HL-60 (cell line): ENCODE data around the gene CHD5.

Source experiments
- DNase-seq, 2 experiments: peaks; one replicate each; pipeline ENCODE4 v3.0.0-alpha.2; 2010 to 2020; ENCODE audit warnings: low read depth in 1 of 2, low spot score in 1 of 2
- H3K27ac ChIP-seq: fragments of 250-450 bp; sonication (Bioruptor Pico); replicated peaks from 2 replicates; pipeline ENCODE4 v1.5.1; 2020; ENCODE audit warnings: mild to moderate bottlenecking, moderate library complexity
- H3K27me3 ChIP-seq: fragments of 250-450 bp; sonication (Bioruptor Pico); 2 replicates; pipeline ENCODE4 v1.5.1; 2021; ENCODE audit warnings: mild to moderate bottlenecking, moderate library complexity; ENCODE audit not compliant: insufficient read depth, poor library complexity, severe bottlenecking
- H3K4me3 ChIP-seq: replicated peaks from 2 replicates; pipeline ENCODE4 v1.5.1; 2011; ENCODE audit warnings: mild to moderate bottlenecking, control low read depth, low read length; ENCODE audit not compliant: insufficient read depth
- CTCF ChIP-seq: IDR thresholded peaks from one replicate; pipeline ENCODE4 v1.5.1; 2011; ENCODE audit warnings: low read length, control low read depth, inconsistent platforms; ENCODE audit not compliant: insufficient read depth
- GABPA ChIP-seq: IDR thresholded peaks from 2 replicates; pipeline ENCODE4 v1.6.1; 2012; ENCODE audit warnings: low read depth
- POLR2AphosphoS5 ChIP-seq: IDR thresholded peaks from 2 replicates; pipeline ENCODE4 v1.6.1; 2012; ENCODE audit warnings: low read depth
- SPI1 ChIP-seq: IDR thresholded peaks from 2 replicates; pipeline ENCODE4 v1.6.1; 2012; ENCODE audit warnings: low read depth, mild to moderate bottlenecking, borderline replicate concordance
- TF ChIP-seq, protein P1 (sequence below): IDR thresholded peaks from 2 replicates; pipeline ENCODE4 v1.6.1; 2012; ENCODE audit warnings: low read depth; ENCODE audit not compliant: insufficient replicate concordance

CHD5 gene

DNA sequence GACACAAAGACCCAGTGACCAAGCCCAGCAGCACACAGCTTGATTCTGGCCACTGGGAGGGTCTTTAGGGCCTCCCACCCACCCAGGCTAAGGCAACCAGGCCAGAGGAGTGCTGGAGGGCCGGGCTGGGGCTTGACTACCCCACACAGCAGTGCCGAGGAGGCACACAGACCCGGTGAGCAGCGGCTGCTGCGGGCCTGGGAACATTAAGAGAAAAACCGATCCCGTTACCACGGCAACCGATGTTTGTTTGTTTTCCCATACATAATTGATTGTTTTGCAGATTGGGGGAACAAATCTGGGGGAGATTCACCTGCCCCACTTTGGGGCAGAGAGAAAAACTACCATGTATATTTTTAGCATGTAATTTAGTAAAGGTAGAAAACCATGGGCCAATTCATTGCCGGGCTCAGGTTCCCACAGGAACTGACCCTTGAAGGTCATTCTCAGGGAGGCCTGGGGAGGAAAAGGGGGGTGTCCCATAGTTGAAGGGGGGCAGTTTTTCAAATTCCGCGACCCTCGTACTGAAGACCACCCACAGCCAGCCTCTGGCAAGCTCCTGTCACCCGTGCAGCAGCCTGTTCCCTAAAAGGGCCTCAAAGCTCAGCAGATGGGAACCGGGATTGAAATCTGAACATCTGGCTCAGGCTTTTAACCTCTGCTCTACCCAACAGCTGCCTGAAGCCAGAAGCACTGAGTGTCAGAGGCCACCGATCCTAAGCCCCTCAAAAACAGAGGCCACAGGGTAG is 35.3 kb downstream of the CHD5 start:
- Histone ChIP-seq H3K4me3 (no peak overlapping the region), H3K27ac (no peak overlapping the region), H3K27me3 (peaks cover 14% of the 10 kb centered on the region)
- no peak for TF ChIP-seq CTCF
- no peak for TF ChIP-seq GABPA
- TF ChIP-seq POLR2AphosphoS5: no peak
- TF ChIP-seq, protein P1, sequence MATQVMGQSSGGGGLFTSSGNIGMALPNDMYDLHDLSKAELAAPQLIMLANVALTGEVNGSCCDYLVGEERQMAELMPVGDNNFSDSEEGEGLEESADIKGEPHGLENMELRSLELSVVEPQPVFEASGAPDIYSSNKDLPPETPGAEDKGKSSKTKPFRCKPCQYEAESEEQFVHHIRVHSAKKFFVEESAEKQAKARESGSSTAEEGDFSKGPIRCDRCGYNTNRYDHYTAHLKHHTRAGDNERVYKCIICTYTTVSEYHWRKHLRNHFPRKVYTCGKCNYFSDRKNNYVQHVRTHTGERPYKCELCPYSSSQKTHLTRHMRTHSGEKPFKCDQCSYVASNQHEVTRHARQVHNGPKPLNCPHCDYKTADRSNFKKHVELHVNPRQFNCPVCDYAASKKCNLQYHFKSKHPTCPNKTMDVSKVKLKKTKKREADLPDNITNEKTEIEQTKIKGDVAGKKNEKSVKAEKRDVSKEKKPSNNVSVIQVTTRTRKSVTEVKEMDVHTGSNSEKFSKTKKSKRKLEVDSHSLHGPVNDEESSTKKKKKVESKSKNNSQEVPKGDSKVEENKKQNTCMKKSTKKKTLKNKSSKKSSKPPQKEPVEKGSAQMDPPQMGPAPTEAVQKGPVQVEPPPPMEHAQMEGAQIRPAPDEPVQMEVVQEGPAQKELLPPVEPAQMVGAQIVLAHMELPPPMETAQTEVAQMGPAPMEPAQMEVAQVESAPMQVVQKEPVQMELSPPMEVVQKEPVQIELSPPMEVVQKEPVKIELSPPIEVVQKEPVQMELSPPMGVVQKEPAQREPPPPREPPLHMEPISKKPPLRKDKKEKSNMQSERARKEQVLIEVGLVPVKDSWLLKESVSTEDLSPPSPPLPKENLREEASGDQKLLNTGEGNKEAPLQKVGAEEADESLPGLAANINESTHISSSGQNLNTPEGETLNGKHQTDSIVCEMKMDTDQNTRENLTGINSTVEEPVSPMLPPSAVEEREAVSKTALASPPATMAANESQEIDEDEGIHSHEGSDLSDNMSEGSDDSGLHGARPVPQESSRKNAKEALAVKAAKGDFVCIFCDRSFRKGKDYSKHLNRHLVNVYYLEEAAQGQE: no peak
- no peak for TF ChIP-seq SPI1
- no peak for DNase-seq

DNA sequence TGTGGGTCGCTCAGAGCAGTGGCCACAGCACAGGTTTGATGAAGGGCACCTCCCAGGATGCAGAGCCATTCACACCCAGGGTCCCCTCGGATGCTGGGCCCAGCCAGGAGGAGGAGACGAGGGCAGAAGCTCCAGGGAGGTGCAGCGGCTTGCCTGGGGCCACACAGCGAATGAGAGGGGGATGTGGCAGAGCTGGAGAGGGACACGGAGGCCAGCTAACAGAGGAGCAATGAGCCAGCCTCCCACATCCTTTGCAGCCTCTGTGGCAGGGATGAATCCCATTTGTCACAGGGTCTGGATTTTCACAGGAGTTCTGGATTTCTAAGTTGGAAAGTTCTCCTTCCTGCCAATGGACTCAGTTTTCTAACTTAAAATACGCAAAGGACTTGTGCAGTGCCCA is 35.9 kb downstream of the CHD5 start:
- TF ChIP-seq, protein P1: no peak
- TF ChIP-seq CTCF: no peak
- no peak for TF ChIP-seq SPI1
- TF ChIP-seq GABPA: no peak
- no peak for TF ChIP-seq POLR2AphosphoS5
- Histone ChIP-seq H3K4me3 (no peak overlapping the region), H3K27me3 (peaks cover 9% of the 10 kb centered on the region), H3K27ac (no peak overlapping the region)
- DNase-seq: no peak

- DNase-seq: no peak
- H3K4me3 ChIP-seq: no peak overlapping the region
- no peak overlapping the region for H3K27ac ChIP-seq
- H3K27me3 ChIP-seq: peaks cover 3% of the 10 kb centered on the region
- TF ChIP-seq GABPA (no peak), POLR2AphosphoS5 (no peak), SPI1 (no peak), CTCF (no peak)
- TF ChIP-seq, protein P1: no peak
Observed at GRCh38 chr1:6143395-6143794, 36.7 kb downstream of the CHD5 start.
